ENCODE measurements around the gene PPM1G.
"Not testable (repeated sequence)": the region's sequence is repeated elsewhere in the genome, so short reads cannot be mapped to it uniquely, and the experiment has no call there.

Gene PPM1G

GRCh38 chr2:27354597-27354927 is 54.8 kb downstream of the PPM1G start:
- no peak overlapping the region for H3K4me3 ChIP-seq (ENCODE audit: low read depth, low read length)
- no peaks in the 10 kb centered on the region for H3K27me3 ChIP-seq (ENCODE audit: control insufficient read depth, insufficient read depth, low read length)
- H3K36me3 ChIP-seq (ENCODE audit: control insufficient read depth, insufficient read depth, low read length): no peaks in the 10 kb centered on the region
- H3K9ac ChIP-seq: no peak overlapping the region
- peaks cover 13% of the 10 kb centered on the region for H3K4me1 ChIP-seq
- H3K4me2 ChIP-seq (ENCODE audit: low read length): no peak overlapping the region
- peaks cover 44% of the 10 kb centered on the region for H3K79me2 ChIP-seq
- TF ChIP-seq CTCF (IDR thresholded peaks at IDR 0.05): no peak
- H3K27ac ChIP-seq: no peak overlapping the region
- H2AFZ ChIP-seq: no peak overlapping the region
- H3K9me3 ChIP-seq (ENCODE audit: control insufficient read depth, low read length): no peaks in the 10 kb centered on the region

- TF ChIP-seq CTCF (IDR thresholded peaks at IDR 0.05): no peak
Observed at GRCh38 chr2:27353762-27354596, 55.4 kb downstream of the PPM1G start.

GRCh38 chr2:27353386-27353761 is 56.0 kb downstream of the PPM1G start:
- H3K4me3 ChIP-seq (ENCODE audit: low read depth, low read length); H3K9me3 ChIP-seq (ENCODE audit: control insufficient read depth, low read length); H3K4me2 ChIP-seq (ENCODE audit: low read length); H2AFZ ChIP-seq; H3K27ac ChIP-seq; H3K36me3 ChIP-seq (ENCODE audit: control insufficient read depth, insufficient read depth, low read length); H3K9ac ChIP-seq; H3K27me3 ChIP-seq (ENCODE audit: control insufficient read depth, insufficient read depth, low read length): not testable (repeated sequence)
- H3K79me2 ChIP-seq: peaks cover 50% of the 10 kb centered on the region
- H3K4me1 ChIP-seq: peaks cover 13% of the 10 kb centered on the region

More at GRCh38 chr2:27353762-27354596, 55.4 kb downstream of the PPM1G start:
- no peak overlapping the region for H2AFZ ChIP-seq
- H3K9ac ChIP-seq: no peak overlapping the region
- peaks cover 13% of the 10 kb centered on the region for H3K4me1 ChIP-seq
- no peak overlapping the region for H3K4me2 ChIP-seq (ENCODE audit: low read length)
- no peak overlapping the region for H3K4me3 ChIP-seq (ENCODE audit: low read depth, low read length)
- H3K27me3 ChIP-seq (ENCODE audit: control insufficient read depth, insufficient read depth, low read length): no peaks in the 10 kb centered on the region
- no peak overlapping the region for H3K27ac ChIP-seq
- peaks cover 47% of the 10 kb centered on the region for H3K79me2 ChIP-seq
- H3K36me3 ChIP-seq (ENCODE audit: control insufficient read depth, insufficient read depth, low read length): no peaks in the 10 kb centered on the region
- no peaks in the 10 kb centered on the region for H3K9me3 ChIP-seq (ENCODE audit: control insufficient read depth, low read length)

GRCh38 chr2:27351802-27352598 is 57.4 kb downstream of the PPM1G start:
- Histone ChIP-seq H3K27me3 (ENCODE audit: control insufficient read depth, insufficient read depth, low read length) (no peaks in the 10 kb centered on the region), H3K36me3 (ENCODE audit: control insufficient read depth, insufficient read depth, low read length) (no peaks in the 10 kb centered on the region), H3K27ac (no peak overlapping the region), H3K4me1 (peaks cover 13% of the 10 kb centered on the region), H3K79me2 (peaks cover 64% of the 10 kb centered on the region), H3K4me3 (ENCODE audit: low read depth, low read length) (no peak overlapping the region), H2AFZ (no peak overlapping the region), H3K9me3 (ENCODE audit: control insufficient read depth, low read length) (no peaks in the 10 kb centered on the region), H3K4me2 (ENCODE audit: low read length) (peak overlapping the region; percentile 45), H3K9ac (no peak overlapping the region)
- no peak for TF ChIP-seq CTCF (IDR thresholded peaks at IDR 0.05)

GRCh38 chr2:27350106-27350693 is 59.2 kb downstream of the PPM1G start:
- Histone ChIP-seq H3K27me3 (ENCODE audit: control insufficient read depth, insufficient read depth, low read length) (no peaks in the 10 kb centered on the region), H3K79me2 (peaks cover 66% of the 10 kb centered on the region), H3K4me2 (ENCODE audit: low read length) (no peak overlapping the region), H3K9ac (no peak overlapping the region), H3K4me1 (peaks cover 4% of the 10 kb centered on the region), H3K27ac (no peak overlapping the region), H3K9me3 (ENCODE audit: control insufficient read depth, low read length) (no peaks in the 10 kb centered on the region), H3K36me3 (ENCODE audit: control insufficient read depth, insufficient read depth, low read length) (no peaks in the 10 kb centered on the region), H3K4me3 (ENCODE audit: low read depth, low read length) (no peak overlapping the region), H2AFZ (no peak overlapping the region)
- TF ChIP-seq CTCF (IDR thresholded peaks at IDR 0.05): no peak
